ENCODE data around the gene ECI1.

ECI1 gene

GRCh38 chr16:2194166-2194834 lies 57.1 kb downstream of the ECI1 start:
- DNase-seq, result no peak

- no peak for DNase-seq
Measured at GRCh38 chr16:2191446-2191706, 60.0 kb downstream of the ECI1 start.

GRCh38 chr16:2190659-2191445 lies 60.5 kb downstream of the ECI1 start:
- DNase-seq, result no peak

GRCh38 chr16:2190002-2190658 lies 61.3 kb downstream of the ECI1 start:
- no peak for DNase-seq

All from NCI-H446 treated with DMSO at 0.1 percent for 48 hours (cell line).